HPDE6-E6E7 (cell line): ENCODE results near the gene MED22.
"Not testable (repeated sequence)": the region's sequence is repeated elsewhere in the genome, so short reads cannot be mapped to it uniquely, and the experiment has no call there.

ENCODE experiments used
- DNase-seq: peaks from one replicate; pipeline ENCODE4 v3.0.0; 2011; ENCODE audit warnings: missing footprints; ENCODE audit errors: extremely low spot score

Gene MED22

GRCh38 chr9:133347985-133348717 lies at the start of gene MED22, which contains the start of gene RPL7A:
Gene MED22 (minus strand): TSS chr9:133348131. CDS start chr9:133346662, 1,469 bp downstream.
Gene RPL7A (plus strand): TSS chr9:133348218. CDS start chr9:133348244, 26 bp downstream.
- DNase-seq = peak; percentile 81

DNA sequence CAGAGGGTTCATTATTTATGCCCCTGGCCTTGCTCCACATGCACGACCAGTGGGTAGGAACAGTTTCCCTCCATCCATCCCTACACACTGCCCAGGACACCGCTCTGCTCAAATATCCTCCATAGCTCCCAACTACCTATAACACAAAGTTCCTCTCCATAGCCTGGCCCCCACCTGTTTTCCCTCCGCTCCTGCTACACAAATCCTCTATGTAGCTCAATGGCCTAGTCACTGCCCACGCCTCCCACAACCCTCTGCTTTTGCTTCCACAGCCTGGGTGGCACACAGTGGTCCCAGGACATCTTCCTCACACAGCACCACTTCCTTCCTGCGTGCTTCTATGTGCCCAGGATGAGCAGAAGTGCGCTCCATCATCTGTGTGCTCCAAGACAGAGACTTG lies 49.4 kb upstream of the MED22 start:
- no peak for DNase-seq

- no peak for DNase-seq
Observed at GRCh38 chr9:133396952-133397351, 49.0 kb upstream of the MED22 start.

DNA sequence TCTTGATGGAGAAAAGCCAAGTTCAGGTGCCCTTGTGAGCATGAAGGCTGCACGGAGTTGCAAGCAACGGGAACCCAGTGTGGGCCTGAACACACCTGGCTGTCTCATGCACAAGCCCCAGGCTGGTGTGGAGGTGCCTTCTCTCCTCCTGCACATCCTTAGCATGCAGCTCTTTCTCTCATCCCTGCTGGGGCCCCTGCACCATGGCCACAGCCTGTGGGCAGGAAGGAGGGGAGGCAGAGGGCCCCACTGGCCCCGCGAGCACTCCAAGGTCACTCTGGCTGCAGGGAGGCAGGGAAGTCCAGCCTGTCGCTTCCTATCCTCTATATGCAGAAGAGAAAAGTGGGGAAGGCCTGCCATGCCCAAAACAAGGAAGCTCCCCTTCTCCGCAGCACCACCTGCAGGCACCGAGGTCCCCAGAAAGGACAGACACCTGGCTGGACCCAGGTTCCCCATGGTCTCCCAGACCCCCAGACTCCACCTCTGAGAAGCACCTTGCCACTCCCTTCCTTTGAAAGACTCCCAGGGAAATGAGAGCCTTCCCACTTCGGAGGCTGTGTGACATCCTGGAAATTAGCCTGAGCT lies 46.8 kb upstream of the MED22 start:
- no peak for DNase-seq

- no peak for DNase-seq
Observed at GRCh38 chr9:133393399-133393798, 45.5 kb upstream of the MED22 start.

- not testable (repeated sequence) for DNase-seq
Observed at GRCh38 chr9:133392308-133392707, 44.4 kb upstream of the MED22 start.

DNA sequence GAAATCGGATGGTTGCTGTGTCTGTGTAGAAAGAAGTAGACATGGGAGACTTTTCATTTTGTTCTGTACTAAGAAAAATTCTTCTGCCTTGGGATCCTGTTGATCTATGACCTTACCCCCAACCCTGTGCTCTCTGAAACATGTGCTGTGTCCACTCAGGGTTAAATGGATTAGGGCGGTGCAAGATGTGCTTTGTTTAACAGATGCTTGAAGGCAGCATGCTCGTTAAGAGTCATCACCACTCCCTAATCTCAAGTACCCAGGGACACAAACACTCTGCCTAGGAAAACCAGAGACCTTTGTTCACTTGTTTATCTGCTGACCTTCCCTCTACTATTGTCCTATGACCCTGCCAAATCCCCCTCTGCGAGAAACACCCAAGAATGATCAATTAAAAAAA lies 43.5 kb upstream of the MED22 start:
- DNase-seq = not testable (repeated sequence)

- DNase-seq = no peak
Observed at GRCh38 chr9:133390713-133391112, 42.8 kb upstream of the MED22 start.

GRCh38 chr9:133389562-133389961 lies 41.6 kb upstream of the MED22 start:
- no peak for DNase-seq

- no peak for DNase-seq
Observed at GRCh38 chr9:133389025-133389557, 41.2 kb upstream of the MED22 start.

GRCh38 chr9:133387680-133388079 lies 39.7 kb upstream of the MED22 start:
- DNase-seq = peak; percentile 51

DNA sequence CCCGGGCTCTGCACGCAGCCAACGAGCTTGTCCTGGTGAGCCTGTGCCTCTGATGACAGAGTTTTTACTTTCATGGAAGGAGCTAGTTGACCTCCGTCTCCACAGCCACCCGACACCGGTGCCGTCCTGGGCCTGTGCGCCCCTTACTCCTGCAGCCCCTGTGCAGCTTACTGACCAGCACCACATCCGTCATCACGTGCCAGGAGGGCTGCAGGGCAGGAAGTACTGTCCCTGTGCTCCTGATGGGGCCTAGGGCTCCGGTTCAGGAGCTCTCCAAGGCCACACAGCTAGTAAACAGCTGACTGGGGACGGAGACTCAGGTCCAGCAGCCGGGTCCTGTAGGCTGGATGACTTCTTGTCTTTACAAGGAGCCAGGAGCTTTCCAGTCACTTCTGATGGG lies 38.4 kb upstream of the MED22 start:
- no peak for DNase-seq

- no peak for DNase-seq
Observed at GRCh38 chr9:133385452-133385851, 37.5 kb upstream of the MED22 start.

- DNase-seq = no peak
Observed at GRCh38 chr9:133384736-133385321, 36.9 kb upstream of the MED22 start.

DNA sequence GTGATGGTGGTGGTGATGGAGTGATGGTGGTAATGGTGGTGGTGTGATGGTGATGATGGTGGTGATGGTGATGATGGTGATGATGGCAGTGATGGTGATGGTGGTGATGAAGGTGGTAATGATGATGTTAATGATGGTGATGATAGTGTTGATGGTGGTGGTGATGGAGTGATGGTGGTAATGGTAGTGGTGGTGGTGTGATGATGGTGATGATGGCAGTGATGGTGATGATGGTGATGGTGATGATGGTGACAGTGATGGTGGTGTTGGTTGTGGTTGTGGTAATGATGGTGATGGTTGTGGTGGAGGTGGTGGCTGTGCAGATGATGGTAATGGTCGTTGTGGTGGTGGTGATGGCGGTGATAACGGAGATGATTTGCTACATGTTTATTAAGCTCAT lies 35.5 kb upstream of the MED22 start:
- DNase-seq = no peak

DNA sequence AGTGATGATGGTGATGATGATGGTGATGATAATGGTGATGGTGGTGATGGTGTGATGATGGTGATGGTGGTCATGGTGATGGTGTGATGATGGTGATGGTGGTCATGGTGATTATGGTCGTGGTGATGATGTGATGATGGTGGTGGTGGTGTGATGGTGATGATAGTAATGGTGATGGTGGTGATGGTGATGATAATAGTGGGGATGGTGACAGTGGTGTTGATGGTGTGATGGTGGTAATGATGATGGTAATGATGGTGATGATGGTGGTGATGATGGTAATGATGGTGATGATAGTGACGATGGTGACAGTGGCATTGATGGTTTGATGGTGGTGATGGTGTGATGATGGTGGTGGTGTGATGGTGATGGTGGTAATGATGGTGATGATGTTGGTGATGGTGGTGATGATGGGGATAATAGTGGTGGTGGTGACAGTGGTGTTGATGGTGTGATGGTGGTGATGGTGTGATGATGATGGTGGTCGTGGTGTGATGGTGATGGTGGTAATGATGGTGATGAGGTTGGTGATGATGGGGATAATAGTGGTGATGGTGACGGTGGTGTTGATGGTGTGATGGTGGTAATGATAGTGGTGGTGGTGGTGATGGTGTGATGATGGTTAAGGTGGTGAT lies 34.7 kb upstream of the MED22 start:
- DNase-seq = no peak

- DNase-seq = no peak
Observed at GRCh38 chr9:133380734-133381133, 32.8 kb upstream of the MED22 start.

DNA sequence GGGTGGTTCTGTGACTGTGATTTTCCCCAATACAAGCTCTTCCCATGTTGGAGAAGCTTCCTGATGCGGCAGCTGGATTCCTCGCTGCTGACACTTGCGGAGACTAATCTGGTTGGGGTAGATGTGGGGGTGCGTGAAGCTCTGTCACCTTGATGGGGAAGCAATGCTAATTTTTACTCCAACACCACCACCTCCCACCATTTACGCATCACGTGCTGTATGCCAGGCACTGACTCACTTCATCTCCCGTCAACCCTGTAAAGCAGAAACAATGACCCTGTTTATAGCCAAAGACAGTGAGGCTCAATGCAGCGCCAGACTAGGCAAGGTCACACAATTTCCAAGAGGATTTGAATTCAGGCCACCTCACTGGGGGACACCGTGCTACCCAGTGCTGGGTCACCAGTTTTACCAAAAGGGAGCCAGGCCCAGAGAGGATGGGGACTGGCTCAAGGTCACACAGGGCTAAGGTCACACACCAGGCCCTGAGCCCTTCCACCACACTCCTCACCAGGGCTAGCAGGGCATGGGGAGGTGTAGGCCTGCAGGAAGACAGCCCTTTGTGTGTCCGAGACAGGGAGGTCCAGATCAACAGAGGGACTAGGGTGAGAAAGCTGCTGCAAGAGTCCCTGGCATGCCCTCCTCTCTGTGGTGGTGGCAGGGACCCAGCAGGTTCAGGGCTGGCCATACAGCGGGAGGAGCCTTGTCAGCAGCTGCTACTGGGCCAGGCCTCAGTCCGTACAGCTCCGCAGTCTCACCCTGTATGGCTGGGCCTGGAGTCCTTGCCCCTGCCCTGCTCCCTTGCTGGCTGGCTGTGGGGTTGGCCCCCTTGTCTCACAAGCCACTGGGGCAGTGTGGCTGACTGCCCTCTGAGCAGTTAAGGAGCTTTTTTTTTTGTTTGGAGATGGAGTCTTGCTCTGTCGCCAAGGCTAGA lies 31.5 kb upstream of the MED22 start:
- no peak for DNase-seq

GRCh38 chr9:133378408-133378962 lies 30.6 kb upstream of the MED22 start:
- DNase-seq = no peak

DNA sequence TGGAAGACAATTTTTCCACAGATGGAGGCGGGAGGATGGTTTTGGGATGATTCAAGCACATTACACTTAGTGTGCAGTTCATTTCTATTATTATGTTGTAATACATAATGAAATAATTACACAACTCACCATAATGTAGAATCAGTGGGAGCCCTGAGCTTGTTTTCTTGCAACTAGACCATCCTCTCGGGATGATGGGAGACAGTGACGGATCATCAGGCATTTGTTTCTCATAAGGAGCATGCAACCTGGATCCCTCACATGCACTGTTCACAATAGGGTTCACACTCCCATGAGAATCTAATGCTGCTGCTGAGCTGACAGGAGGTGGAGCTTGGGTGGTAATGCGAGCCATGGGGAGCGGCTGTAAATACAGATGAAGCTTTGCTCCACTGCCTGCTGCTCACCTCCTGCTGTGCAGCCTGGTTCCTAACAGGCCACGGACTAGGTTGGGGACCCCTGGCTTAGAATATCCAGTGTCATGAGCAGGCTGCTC lies 29.8 kb upstream of the MED22 start:
- no peak for DNase-seq

- not testable (repeated sequence) for DNase-seq
Observed at GRCh38 chr9:133377280-133377679, 29.3 kb upstream of the MED22 start.
